HepG2 (cell line): ENCODE data around the gene CCDC121. TPM values are rescaled to one million over a fixed set of nuclear protein-coding genes. Genes with fewer than 3 reads are reported as not detected.

ENCODE experiments used
- ATAC-seq: fragments of 200-7000 bp; cut with Tn5 transposase; 3 replicates; pipeline ENCODE4 v1.9.1; 2020; ENCODE audit warnings: mild to moderate bottlenecking, moderate library complexity
- BruUV-seq: library from RNA; stranded (reverse); fragments of 400-500 nt; replicated peaks from 2 replicates; lab custom pipeline; 2021; lab: Mats Ljungman, UMichigan
- CTCF ChIA-PET: fragments of 300-600 bp; formaldehyde crosslinking; extraction: SDS; loops from one replicate; lab custom pipeline; 2021; ENCODE audit warnings: low total read pairs, inconsistent platforms, low intra/inter-chr PET ratio; lab: Yijun Ruan, JAX
- POLR2A ChIA-PET: fragments of 350-600 bp; sonication (Branson Sonifier 250); formaldehyde crosslinking; loops from one replicate; lab custom pipeline; 2020; ENCODE audit warnings: antibody characterized with exemption, inconsistent platforms; lab: Yijun Ruan, JAX
- DNase-seq: peaks from one replicate; pipeline ENCODE4 v3.0.0-alpha.2; 2015; ENCODE audit warnings: low spot score
- FAIRE-seq: peaks from 3 replicates; lab custom pipeline; 2011; peaks lifted over from hg19 to GRCh38; lab: Jason Lieb, UNC
- H2AFZ ChIP-seq: one replicate; pipeline ENCODE4 v1.6.1; 2011; ENCODE audit warnings: low read length, inconsistent platforms
- H3K27ac ChIP-seq: fragments of 300-600 bp; 3 replicates; pipeline ENCODE4 v1.8.0; 2011; ENCODE audit warnings: mixed run types, mild to moderate bottlenecking, mixed read lengths, low read length, inconsistent platforms; ENCODE audit not compliant: insufficient read depth; ENCODE audit errors: extremely low read length
- H3K27me3 ChIP-seq, 2 experiments: fragments of 200-600 bp in 1 of 2; 2 replicates in 1 of 2; 3 replicates in 1 of 2; pipeline versions ENCODE4 v1.6.0 to v1.8.0; 2011; ENCODE audit warnings: low read length in 2 of 2, mild to moderate bottlenecking in 2 of 2, moderate library complexity in 2 of 2, inconsistent platforms in 1 of 2; ENCODE audit not compliant: insufficient read depth in 2 of 2, control insufficient read depth in 1 of 2
- H3K36me3 ChIP-seq, 2 experiments: fragments of 200-600 bp in 1 of 2; replicated peaks in 1 of 2; 2 replicates in 1 of 2; 3 replicates in 1 of 2; pipeline versions ENCODE4 v1.5.1 to v1.8.0; 2011; ENCODE audit warnings: low read length in 2 of 2, inconsistent platforms in 1 of 2; ENCODE audit not compliant: insufficient read depth in 2 of 2, control insufficient read depth in 1 of 2
- H3K4me1 ChIP-seq: 2 replicates; pipeline ENCODE4 v1.5.1; 2012; ENCODE audit warnings: low read length, inconsistent platforms; ENCODE audit not compliant: insufficient read depth
- H3K4me2 ChIP-seq: 2 replicates; pipeline ENCODE4 v1.6.0; 2011; ENCODE audit warnings: low read depth, low read length, inconsistent platforms
- H3K4me3 ChIP-seq, 3 experiments: fragments of 200-600 bp in 1 of 3; sonication (generic), shearing (Covaris generic) in 1 of 3; replicated peaks in 1 of 3; 2 replicates each; pipeline ENCODE4 v1.5.1; 2011 to 2016; ENCODE audit warnings: low read length in 3 of 3, inconsistent platforms in 2 of 3, low read depth in 2 of 3, mild to moderate bottlenecking in 2 of 3, control low read depth in 1 of 3, mixed read lengths in 1 of 3; ENCODE audit not compliant: insufficient read depth in 1 of 3
- H3K79me2 ChIP-seq: one replicate; pipeline ENCODE4 v1.6.1; 2011; ENCODE audit warnings: low read length, inconsistent platforms; ENCODE audit not compliant: insufficient read depth
- H3K9ac ChIP-seq: 2 replicates; pipeline ENCODE4 v1.6.0; 2011; ENCODE audit warnings: mild to moderate bottlenecking, low read depth, low read length, inconsistent platforms; ENCODE audit not compliant: insufficient read depth
- H3K9me3 ChIP-seq: 2 replicates; pipeline ENCODE4 v1.5.1; 2012; ENCODE audit warnings: mild to moderate bottlenecking, low read length
- H4K20me1 ChIP-seq: 2 replicates; pipeline ENCODE4 v1.6.0; 2011; ENCODE audit warnings: inconsistent platforms, mild to moderate bottlenecking, low read length, moderate library complexity; ENCODE audit not compliant: insufficient read depth
- HNRNPLL ChIP-seq: fragments of 200-400 bp; formaldehyde crosslinking; IDR thresholded peaks from 2 replicates; pipeline ENCODE4 v1.6.1; 2017; ENCODE audit warnings: mild to moderate bottlenecking, low read depth, low read length; ENCODE audit not compliant: poor library complexity, severe bottlenecking
- KLF12 ChIP-seq: sonication (generic); formaldehyde crosslinking; IDR thresholded peaks from 2 replicates; pipeline ENCODE4 v1.4.0; 2020; ENCODE audit warnings: missing genetic modification reagents, borderline replicate concordance
- SAFB2 ChIP-seq: sonication (generic); formaldehyde crosslinking; IDR thresholded peaks from 2 replicates; pipeline ENCODE4 v1.5.1; 2020; ENCODE audit warnings: missing genetic modification reagents, low read depth, mild to moderate bottlenecking, borderline replicate concordance
- ZBTB1 ChIP-seq: sonication (generic); formaldehyde crosslinking; IDR thresholded peaks from 2 replicates; pipeline ENCODE4 v1.4.0; 2020; ENCODE audit warnings: missing genetic modification reagents, borderline replicate concordance
- ZFX ChIP-seq: sonication (generic); formaldehyde crosslinking; IDR thresholded peaks from 2 replicates; pipeline ENCODE4 v1.4.0; 2020; ENCODE audit warnings: mild to moderate bottlenecking, low read depth, missing genetic modification reagents, moderate library complexity
- ZIK1 ChIP-seq: sonication (generic); formaldehyde crosslinking; IDR thresholded peaks from 2 replicates; pipeline ENCODE4 v1.5.0; 2020; ENCODE audit warnings: mild to moderate bottlenecking, low read depth, missing genetic modification reagents, borderline replicate concordance
- ZNF121 ChIP-seq: sonication (generic); formaldehyde crosslinking; IDR thresholded peaks from 2 replicates; pipeline ENCODE4 v1.5.0; 2020; ENCODE audit warnings: mild to moderate bottlenecking, missing genetic modification reagents
- ZNF260 ChIP-seq: sonication (generic); formaldehyde crosslinking; IDR thresholded peaks from 2 replicates; pipeline ENCODE4 v1.4.0; 2020; ENCODE audit warnings: missing genetic modification reagents, low read depth, mild to moderate bottlenecking, borderline replicate concordance
- ZNF296 ChIP-seq: sonication (generic); formaldehyde crosslinking; conservative IDR thresholded peaks from 2 replicates; pipeline ENCODE4 v1.5.0; 2020; ENCODE audit warnings: mild to moderate bottlenecking, missing genetic modification reagents
- ZNF335 ChIP-seq: sonication (generic); formaldehyde crosslinking; IDR thresholded peaks from 2 replicates; pipeline ENCODE4 v1.4.0; 2020; ENCODE audit warnings: missing genetic modification reagents
- ZSCAN22 ChIP-seq: sonication (generic); formaldehyde crosslinking; IDR thresholded peaks from 2 replicates; pipeline ENCODE4 v1.4.0; 2020; ENCODE audit warnings: mild to moderate bottlenecking, missing genetic modification reagents
- WGBS: methylation state at CpG from one replicate; pipeline ENCODE4 v1.1.6; 2017; ENCODE audit warnings: low lambda C conversion rate; 5-methylcytosine and 5-hydroxymethylcytosine counted together
- in situ Hi-C: cut with HindIII; loops from 2 replicates; pipeline ENCODE4 v1.10.0; 2017; ENCODE audit warnings: low pct_unique_long_range_greater_than_20kb; ENCODE audit not compliant: extremely low pct_ligation_motif_present
- intact Hi-C: fragments of 100-400 bp; cut with micrococcal nuclease; formaldehyde crosslinking; loops from one replicate; pipeline ENCODE4 v1.10.0; 2022; ENCODE audit not compliant: unreplicated experiment
- polyA plus RNA-seq, 8 experiments: library from polyadenylated mRNA; depleted of rRNA in 3 of 8; stranded (reverse) in 7 of 8; unstranded in 1 of 8; fragments of >200 nt; fragmentation: Illumina TruSeq in 4 of 8; extraction: Trizol in 4 of 8; gene quantifications; 2 replicates each; pipeline versions ENCODE4 v1.2.1 to v1.2.3, GENCODE V29; 2011 to 2016; ENCODE audit warnings: low read depth in 4 of 8, missing spikeins in 1 of 8, mixed read lengths in 1 of 8; ENCODE audit not compliant: insufficient read depth in 1 of 8
- total RNA-seq, 5 experiments: library from RNA; depleted of rRNA; stranded (reverse); fragments of >200 nt; fragmentation: Illumina TruSeq; extraction: Trizol; gene quantifications; 2 replicates each; pipeline ENCODE4 v1.2.3, GENCODE V29; 2016; ENCODE audit warnings: low read depth in 1 of 5
- TF ChIP-seq, protein P1 (sequence below): sonication (generic); formaldehyde crosslinking; IDR thresholded peaks from 2 replicates; pipeline ENCODE4 v1.4.0; 2020; ENCODE audit warnings: missing genetic modification reagents, borderline replicate concordance
- TF ChIP-seq, protein P2 (sequence below): sonication (generic); formaldehyde crosslinking; IDR thresholded peaks from 2 replicates; pipeline ENCODE4 v1.9.0; 2021; ENCODE audit warnings: missing genetic modification reagents, borderline replicate concordance

The CCDC121 gene
- total and polyA plus RNA-seq, 2 of the 13 experiments (the other 11 are each of a cell fraction or from before 2014, with no cell fraction given) = 1.9 to 3.0 TPM

DNA sequence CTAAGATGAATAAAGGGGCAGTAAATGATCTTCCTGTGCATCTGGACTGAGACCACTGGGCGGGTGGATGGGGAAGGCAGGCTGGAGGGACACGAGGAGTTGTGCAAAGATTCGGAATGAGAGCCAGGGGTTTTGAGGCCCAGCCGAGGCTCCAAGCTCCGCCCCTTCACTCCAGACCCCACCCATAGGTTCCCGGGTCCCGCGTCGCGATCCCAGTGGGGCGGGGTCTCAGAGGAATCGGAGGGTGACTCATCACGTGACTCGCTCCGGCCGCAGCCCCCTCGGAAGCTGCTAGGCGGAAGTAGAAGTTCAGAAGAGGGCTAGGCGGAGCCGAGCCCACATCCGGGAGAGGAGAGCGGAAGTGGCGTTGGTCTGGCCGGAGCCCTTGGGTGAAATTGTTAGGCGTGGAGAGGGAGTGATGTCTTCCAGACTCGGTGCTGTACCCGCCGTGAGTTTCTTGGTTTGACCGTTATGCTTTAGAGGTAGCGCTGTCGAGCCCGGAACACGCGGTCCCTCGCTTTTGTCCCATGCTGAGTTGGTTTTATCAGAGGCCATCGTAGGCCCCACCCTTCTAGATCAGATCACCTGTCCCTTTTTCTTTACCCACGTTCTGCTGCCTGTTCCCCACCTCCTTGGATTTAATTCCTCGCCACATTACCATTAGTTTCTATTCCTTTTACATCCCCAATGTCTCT, 46.0 kb downstream of the CCDC121 start, which contains the start of gene ZNF512:
TSS of gene ZNF512 (plus strand) at position 348 of the 695 bp plus-strand sequence. CDS start at position 419, 71 bp downstream.
- Histone ChIP-seq H3K27me3 (no peaks in the 10 kb centered on the region; a peak in 1 of 5 replicates), H4K20me1 (peaks cover 18% of the 10 kb centered on the region), H3K4me2 (peak within 1 kb of the TSS; percentile 94), H3K4me1 (peaks cover 50% of the 10 kb centered on the region), H3K4me3 (peak within 1 kb of the TSS; percentile 69 to 97 (median 87)), H3K27ac (peak within 1 kb of the TSS; percentile 57), H3K9me3 (no peaks in the 10 kb centered on the region), H3K9ac (peak within 1 kb of the TSS; percentile 88), H3K36me3 (no peaks in the 10 kb centered on the region; a peak in 1 of 5 replicates), H3K79me2 (peaks cover 49% of the 10 kb centered on the region), H2AFZ (peak within 1 kb of the TSS; percentile 79)
- CTCF ChIA-PET = interaction anchor here (1.1 kb wide), 1 partner anchor 212 kb away, joined by 3 read pairs; the partner anchor contains the start of genes EIF2B4 and SNX17
- DNase-seq = peak; percentile 96
- ATAC-seq = peak; percentile 98
- 2% methylated on average over 36 of the region's 38 CpGs for WGBS
- FAIRE-seq = peak; percentile 73
- in situ Hi-C loops = no loop called here
- BruUV-seq = no TSS peak
- POLR2A ChIA-PET = interaction anchor here (0.6 to 2.3 kb wide), 28 partner anchors 9 to 1339 kb away, joined by 3 to 25 read pairs (median 4); partner anchors contain the start of genes CCDC121, FNDC4, GPN1 and GTF3C2
- intact Hi-C loops = loop anchor here (5.0 kb wide), 1 partner anchor 86 kb away; the partner anchor contains the start of genes FNDC4 and GCKR
- TF ChIP-seq KLF12 (CRISPR knock-in tag) = peak; percentile 70
- TF ChIP-seq ZBTB1 (CRISPR knock-in tag) = no peak
- TF ChIP-seq ZNF296 = no peak
- TF ChIP-seq ZSCAN22 (CRISPR knock-in tag) = no peak
- TF ChIP-seq, protein P1, sequence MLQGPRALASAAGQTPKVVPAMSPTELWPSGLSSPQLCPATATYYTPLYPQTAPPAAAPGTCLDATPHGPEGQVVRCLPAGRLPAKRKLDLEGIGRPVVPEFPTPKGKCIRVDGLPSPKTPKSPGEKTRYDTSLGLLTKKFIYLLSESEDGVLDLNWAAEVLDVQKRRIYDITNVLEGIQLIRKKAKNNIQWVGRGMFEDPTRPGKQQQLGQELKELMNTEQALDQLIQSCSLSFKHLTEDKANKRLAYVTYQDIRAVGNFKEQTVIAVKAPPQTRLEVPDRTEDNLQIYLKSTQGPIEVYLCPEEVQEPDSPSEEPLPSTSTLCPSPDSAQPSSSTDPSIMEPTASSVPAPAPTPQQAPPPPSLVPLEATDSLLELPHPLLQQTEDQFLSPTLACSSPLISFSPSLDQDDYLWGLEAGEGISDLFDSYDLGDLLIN (CRISPR knock-in tag) = 0 out of 2 replicates have a peak, but pooled peaks have one; percentile 45
- TF ChIP-seq HNRNPLL = peak; percentile 72
- TF ChIP-seq ZNF335 (CRISPR knock-in tag) = peak; percentile 67; the same call in 1 of the 2 replicates
- no peak for TF ChIP-seq ZIK1 (CRISPR knock-in tag)
- TF ChIP-seq ZNF121 = no peak
- TF ChIP-seq ZFX (CRISPR knock-in tag) = peak; percentile 95
- TF ChIP-seq, protein P2, sequence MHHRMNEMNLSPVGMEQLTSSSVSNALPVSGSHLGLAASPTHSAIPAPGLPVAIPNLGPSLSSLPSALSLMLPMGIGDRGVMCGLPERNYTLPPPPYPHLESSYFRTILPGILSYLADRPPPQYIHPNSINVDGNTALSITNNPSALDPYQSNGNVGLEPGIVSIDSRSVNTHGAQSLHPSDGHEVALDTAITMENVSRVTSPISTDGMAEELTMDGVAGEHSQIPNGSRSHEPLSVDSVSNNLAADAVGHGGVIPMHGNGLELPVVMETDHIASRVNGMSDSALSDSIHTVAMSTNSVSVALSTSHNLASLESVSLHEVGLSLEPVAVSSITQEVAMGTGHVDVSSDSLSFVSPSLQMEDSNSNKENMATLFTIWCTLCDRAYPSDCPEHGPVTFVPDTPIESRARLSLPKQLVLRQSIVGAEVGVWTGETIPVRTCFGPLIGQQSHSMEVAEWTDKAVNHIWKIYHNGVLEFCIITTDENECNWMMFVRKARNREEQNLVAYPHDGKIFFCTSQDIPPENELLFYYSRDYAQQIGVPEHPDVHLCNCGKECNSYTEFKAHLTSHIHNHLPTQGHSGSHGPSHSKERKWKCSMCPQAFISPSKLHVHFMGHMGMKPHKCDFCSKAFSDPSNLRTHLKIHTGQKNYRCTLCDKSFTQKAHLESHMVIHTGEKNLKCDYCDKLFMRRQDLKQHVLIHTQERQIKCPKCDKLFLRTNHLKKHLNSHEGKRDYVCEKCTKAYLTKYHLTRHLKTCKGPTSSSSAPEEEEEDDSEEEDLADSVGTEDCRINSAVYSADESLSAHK (CRISPR knock-in tag) = no peak
- no peak for TF ChIP-seq ZNF260 (CRISPR knock-in tag)
- no peak; the same call in 1 of the 2 replicates for TF ChIP-seq SAFB2 (CRISPR knock-in tag)
